Measurements from ENCODE around the gene RHOV. TPM values are rescaled to one million over a fixed set of nuclear protein-coding genes. Genes with fewer than 3 reads are reported as not detected.

The RHOV gene
- total RNA-seq, 1 donor from 2014 or later: 0.27 TPM

GRCh38 chr15:40832903-40833302 lies 41.1 kb downstream of the RHOV start:
- ATAC-seq (ENCODE audit: low read depth) (no peak), DNase-seq (no peak)
- Mint-ChIP-seq H3K36me3 (ENCODE audit: low read depth) (peaks cover 4% of the 10 kb centered on the region), H3K4me3 (no peak overlapping the region), H3K4me1 (no peaks in the 10 kb centered on the region), H3K27me3 (no peaks in the 10 kb centered on the region), H3K9me3 (no peaks in the 10 kb centered on the region), H3K27ac (no peak overlapping the region)
- TF ChIP-seq CTCF (IDR thresholded peaks at IDR 0.05): no peak
- ChIA-PET POLR2A (no interaction called here), CTCF (no interaction called here)
- intact Hi-C loops (cut with micrococcal nuclease): no loop called here

DNA sequence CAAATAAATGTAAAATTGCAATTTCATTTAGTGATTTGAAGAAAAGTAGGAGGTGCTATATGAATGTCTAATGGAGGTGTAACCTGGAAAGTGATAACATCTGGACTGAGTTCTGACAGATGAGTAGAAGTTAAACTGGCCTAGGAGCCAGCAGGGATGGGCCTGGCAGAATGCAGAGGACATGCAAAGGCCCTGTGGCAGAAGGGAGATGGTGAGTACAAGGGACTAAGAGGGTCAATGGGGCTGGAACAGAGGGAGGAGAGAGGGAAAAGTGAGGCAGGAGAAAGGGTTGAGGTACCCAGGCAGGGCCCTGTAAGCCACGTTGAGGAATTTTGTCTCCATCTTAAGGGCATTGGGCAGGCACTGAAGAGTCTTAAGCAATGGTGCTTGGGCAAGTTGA lies 42.2 kb downstream of the RHOV start:
- Mint-ChIP-seq H3K4me1 (no peaks in the 10 kb centered on the region), H3K4me3 (no peak overlapping the region), H3K27me3 (no peaks in the 10 kb centered on the region), H3K36me3 (ENCODE audit: low read depth) (peaks cover 4% of the 10 kb centered on the region), H3K27ac (no peak overlapping the region), H3K9me3 (no peaks in the 10 kb centered on the region)
- DNase-seq (no peak), ATAC-seq (ENCODE audit: low read depth) (no peak)
- intact Hi-C loops (cut with micrococcal nuclease): no loop called here
- CTCF ChIA-PET: no interaction called here
- TF ChIP-seq CTCF (IDR thresholded peaks at IDR 0.05): no peak
- POLR2A ChIA-PET: no interaction called here

GRCh38 chr15:40830884-40831283 lies 43.1 kb downstream of the RHOV start:
- CTCF ChIA-PET: interaction anchor here (1.1 kb wide), 1 partner anchor 116 kb away, joined by 3 read pairs; no protein-coding TSS in a partner anchor
- POLR2A ChIA-PET: no interaction called here
- no peak for DNase-seq
- no peak for ATAC-seq (ENCODE audit: low read depth)
- H3K36me3 Mint-ChIP-seq (ENCODE audit: low read depth): peaks cover 4% of the 10 kb centered on the region
- no peak overlapping the region for H3K4me3 Mint-ChIP-seq
- H3K4me1 Mint-ChIP-seq: no peaks in the 10 kb centered on the region
- no peak for TF ChIP-seq CTCF (IDR thresholded peaks at IDR 0.05)
- H3K27me3 Mint-ChIP-seq: no peaks in the 10 kb centered on the region
- H3K27ac Mint-ChIP-seq: no peak overlapping the region
- H3K9me3 Mint-ChIP-seq: no peaks in the 10 kb centered on the region
- intact Hi-C loops (cut with micrococcal nuclease): no loop called here

GRCh38 chr15:40829115-40829514 lies 44.9 kb downstream of the RHOV start:
- DNase-seq (no peak), ATAC-seq (ENCODE audit: low read depth) (no peak)
- intact Hi-C loops (cut with micrococcal nuclease): no loop called here
- H3K27ac Mint-ChIP-seq: no peak overlapping the region
- ChIA-PET POLR2A (no interaction called here), CTCF (interaction anchor here (0.6 kb wide), 1 partner anchor 237 kb away, joined by 3 read pairs; no protein-coding TSS in a partner anchor)
- H3K4me3 Mint-ChIP-seq: no peak overlapping the region
- no peaks in the 10 kb centered on the region for H3K4me1 Mint-ChIP-seq
- no peak for TF ChIP-seq CTCF (IDR thresholded peaks at IDR 0.05)
- no peaks in the 10 kb centered on the region for H3K27me3 Mint-ChIP-seq
- peaks cover 4% of the 10 kb centered on the region for H3K36me3 Mint-ChIP-seq (ENCODE audit: low read depth)
- no peaks in the 10 kb centered on the region for H3K9me3 Mint-ChIP-seq

DNA sequence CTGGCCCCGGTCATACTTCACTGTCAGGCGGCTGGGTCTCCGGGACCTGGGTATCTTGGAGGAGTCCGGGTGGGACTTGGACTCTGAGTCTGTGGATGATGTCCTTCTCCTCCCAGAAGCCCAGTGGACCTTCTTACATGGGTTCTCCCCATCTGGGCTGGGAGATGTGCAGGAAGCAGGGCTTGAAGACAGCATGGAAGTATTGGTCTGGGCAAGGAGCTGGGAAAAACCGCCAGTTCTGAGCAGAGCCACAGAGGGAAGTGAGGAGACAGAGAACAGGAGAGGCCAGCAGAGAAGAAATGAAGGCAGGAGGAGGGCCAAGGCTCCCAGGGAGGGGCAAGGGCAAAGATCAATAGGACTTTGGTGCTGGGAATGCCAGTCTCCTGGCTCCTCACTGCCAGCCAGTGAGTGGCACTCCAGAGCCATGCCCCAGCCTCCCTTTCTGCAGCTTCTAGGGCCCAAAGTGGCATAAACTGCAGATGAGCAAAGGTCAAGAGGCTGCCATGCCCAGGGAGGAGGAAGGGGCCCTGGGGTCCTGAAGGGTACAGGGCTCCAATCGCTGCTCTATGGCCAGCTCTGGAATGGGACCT lies 45.5 kb downstream of the RHOV start, which contains the start of gene PPP1R14D:
TSS of gene PPP1R14D (minus strand) at position 262 of the 590 bp plus-strand sequence. CDS start at position 195, 67 bp downstream.
- DNase-seq (no peak), ATAC-seq (ENCODE audit: low read depth) (no peak)
- POLR2A ChIA-PET: interaction anchor here (0.6 kb wide), 1 partner anchor 209 kb away, joined by 6 read pairs; no protein-coding TSS in a partner anchor
- Mint-ChIP-seq H3K36me3 (ENCODE audit: low read depth) (peaks cover 4% of the 10 kb centered on the region), H3K4me3 (no peak within 1 kb of the TSS), H3K27ac (no peak within 1 kb of the TSS), H3K9me3 (no peaks in the 10 kb centered on the region), H3K27me3 (no peaks in the 10 kb centered on the region), H3K4me1 (no peaks in the 10 kb centered on the region)
- TF ChIP-seq CTCF (IDR thresholded peaks at IDR 0.05): no peak
- intact Hi-C loops (cut with micrococcal nuclease): no loop called here
- CTCF ChIA-PET: interaction anchor here (0.6 to 1.1 kb wide), 2 partner anchors 23 to 236 kb away, joined by 3 read pairs; no protein-coding TSS in a partner anchor

All from activated B cell treated with CpG ODN at 0.5 μM for 24 hours (primary cell).